OCI-M2 (cell line): Measurements from ENCODE around the gene WDR74.
A peak's percentile ranks its signal among the peaks of the same experiment; 100 is the strongest.

Experiments
- DNase-seq: peaks from one replicate; lab custom pipeline; 2025; ENCODE audit not compliant: unreplicated experiment; lab: John Stamatoyannopoulos, UW

Gene WDR74

DNA sequence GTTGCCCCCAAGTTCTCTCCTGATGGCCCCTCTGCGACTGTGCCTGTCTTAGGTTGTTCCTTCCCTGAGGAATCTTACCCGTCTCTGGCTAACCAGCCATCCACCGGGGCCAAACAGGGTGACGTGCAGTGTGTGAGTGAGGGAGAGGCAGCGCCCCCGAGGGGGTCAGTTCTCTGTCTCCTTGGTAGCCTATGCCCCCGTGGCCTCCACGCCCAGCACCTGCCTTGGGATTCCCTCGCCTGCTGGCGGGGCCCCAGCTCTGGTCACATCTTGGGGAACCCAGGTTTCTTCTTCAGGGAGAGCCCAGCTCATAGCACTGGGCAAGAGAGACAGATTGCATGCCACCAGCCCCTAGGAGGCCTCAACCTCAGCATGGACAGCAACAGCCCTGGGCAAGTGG, 39.9 kb downstream of the WDR74 start:
- no peak for DNase-seq

DNA sequence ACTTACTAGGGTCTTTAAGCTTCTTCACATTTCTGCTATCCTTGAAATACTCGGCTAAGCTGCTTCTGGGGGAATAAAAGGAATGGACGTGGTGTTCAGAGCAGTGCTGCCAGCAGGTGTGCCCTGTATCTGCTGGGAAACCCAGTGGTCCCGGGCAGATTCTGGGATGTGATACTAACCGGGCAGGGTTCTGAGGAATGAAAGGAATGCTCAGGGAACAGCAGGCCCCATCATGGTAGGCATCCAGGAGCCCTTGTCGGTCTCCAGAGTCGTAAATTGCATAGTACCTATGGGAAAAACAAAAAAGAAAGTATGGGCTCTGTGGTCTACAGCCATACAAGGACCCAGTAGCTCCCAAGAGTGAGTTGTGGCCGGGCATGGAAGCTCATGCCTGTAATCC, 43.1 kb downstream of the WDR74 start:
- no peak for DNase-seq

- DNase-seq = no peak
Measured at GRCh38 chr11:62794201-62794775, 45.1 kb downstream of the WDR74 start.

DNA sequence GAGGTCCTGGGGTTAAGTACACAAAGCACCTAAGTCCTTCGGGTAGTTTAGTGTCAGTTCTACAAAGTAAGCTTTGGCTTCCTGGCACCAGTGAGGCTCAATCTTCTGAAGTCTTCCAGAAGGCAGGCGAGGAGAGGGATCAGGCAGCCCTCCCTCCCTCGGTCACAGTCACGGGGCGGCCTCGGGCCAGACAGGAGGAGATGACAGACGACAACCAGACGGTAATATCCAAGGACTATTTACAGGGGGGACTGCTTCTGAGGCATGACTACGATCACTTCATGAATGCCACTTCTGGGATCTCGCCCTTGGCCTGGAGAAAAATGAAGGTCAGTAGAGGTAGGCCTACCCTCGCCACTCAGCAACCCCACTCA, 47.2 kb downstream of the WDR74 start:
- no peak for DNase-seq

DNA sequence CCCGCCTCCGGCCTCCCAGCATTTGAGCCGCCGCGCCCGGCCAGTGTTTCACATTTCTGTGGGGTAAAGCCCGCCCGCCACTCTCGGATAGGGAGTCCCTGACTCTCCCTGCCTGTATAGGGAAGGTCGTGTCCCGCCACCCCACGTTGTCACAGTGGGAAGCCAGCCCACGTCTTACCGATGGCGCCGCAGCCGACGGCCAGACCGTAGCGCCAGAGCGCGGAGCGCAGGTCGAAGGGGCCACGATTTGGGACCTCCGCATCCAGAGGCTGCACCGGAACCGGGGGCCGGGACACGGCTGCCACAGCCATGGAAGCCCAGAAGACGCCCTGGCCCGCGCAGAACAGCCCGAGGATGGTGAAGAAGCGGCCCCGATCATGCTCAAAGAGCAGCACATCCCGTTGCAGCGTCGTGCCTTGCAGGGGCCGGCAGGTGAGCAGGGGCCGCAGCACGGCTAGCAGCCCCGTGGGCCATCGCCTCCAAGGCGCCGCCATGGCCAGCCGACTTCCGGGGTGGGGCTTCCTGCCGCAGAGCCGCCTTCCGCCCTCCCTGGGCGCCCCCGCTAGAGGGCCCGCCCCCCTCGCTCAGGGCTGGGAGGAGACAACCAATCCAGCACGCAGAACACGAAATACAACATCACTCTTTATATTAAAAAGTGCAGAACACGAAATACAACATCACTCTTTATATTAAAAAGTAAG, 47.7 kb downstream of the WDR74 start, which contains the start of gene TMEM223:
TSS of gene TMEM223 (minus strand) at position 506 of the 701 bp plus-strand sequence. CDS start at position 494, 12 bp downstream.
- peak; percentile 32 for DNase-seq

DNA sequence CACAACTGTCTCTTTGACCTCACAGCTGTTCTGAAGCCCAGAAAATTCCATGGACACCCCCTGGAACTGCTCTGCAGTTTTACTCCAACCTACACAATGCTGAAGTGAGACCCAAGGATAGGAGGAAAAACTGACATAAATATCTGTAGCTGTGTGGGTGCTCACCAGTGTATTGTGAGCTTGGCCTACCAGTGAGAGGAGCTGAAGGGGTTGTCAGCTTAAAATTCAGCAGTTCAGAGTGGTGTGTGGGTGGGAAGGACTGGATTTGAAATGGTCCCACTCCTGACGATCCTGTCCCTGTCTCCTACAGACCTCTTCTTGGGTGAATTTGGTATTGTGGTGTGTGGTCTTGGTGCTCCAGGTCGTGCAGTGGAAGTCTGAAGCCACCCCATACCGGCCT, 49.8 kb downstream of the WDR74 start:
- DNase-seq = no peak

DNA sequence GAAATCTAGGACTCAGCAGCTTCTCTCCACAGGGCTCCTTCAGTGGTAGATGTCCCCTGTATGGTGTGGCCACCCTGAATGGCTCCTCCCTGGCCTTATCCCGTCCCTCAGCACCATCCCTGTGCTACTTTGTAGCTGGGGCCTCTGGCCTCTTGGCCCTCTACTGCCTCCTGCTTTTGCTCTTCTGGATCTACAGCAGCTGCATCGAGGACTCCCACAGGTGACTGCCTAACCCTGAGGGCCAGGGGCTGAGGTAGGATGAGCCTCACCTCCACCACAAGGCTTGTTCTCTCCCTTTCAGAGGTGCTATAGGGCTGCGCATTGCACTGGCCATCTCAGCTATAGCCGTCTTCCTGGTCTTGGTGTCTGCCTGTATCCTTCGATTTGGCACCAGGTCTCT, 50.4 kb downstream of the WDR74 start:
- no peak for DNase-seq

GRCh38 chr11:62787005-62787759, 52.2 kb downstream of the WDR74 start, which contains the start of gene TMEM179B:
Gene TMEM179B, plus strand, starts transcription at chr11:62787402. Its CDS starts 30 bp downstream, at chr11:62787432.
- DNase-seq = peak; percentile 61

DNA sequence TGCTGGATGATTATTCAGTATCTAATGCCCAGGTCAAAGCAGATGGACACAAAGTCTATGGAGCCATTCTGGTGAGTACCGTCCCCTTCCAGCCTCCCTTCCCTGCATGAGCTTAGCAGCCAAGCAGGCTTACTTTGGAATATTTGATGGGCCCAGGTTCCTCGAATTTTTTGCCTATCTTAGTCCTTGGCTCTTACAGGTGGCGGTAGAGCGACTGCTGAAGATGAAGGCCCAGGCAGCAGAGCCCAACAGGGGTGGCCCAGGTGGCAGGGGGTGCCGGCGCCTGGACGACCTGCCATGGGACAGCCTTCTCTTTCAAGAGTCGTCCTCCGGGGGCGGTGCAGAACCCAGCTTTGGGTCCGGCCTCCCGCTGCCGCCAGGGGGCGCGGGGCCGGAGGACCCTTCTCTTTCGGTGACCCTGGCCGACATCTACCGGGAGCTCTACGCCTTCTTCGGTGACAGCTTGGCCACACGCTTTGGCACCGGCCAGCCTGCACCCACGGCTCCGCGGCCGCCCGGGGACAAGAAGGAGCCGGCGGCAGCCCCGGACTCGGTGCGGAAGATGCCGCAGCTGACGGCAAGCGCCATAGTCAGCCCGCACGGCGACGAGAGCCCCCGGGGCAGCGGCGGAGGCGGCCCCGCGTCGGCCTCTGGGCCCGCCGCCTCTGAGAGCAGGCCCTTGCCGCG, 52.9 kb downstream of the WDR74 start:
- DNase-seq = peak; percentile 40
